GM21619 (cell line): ENCODE results near the gene KCTD19.

Experiments used
- ATAC-seq: cut with Tn5 transposase; IDR thresholded peaks from one replicate; pipeline ENCODE4 v1.9.1; 2021; ENCODE audit not compliant: unreplicated experiment

The KCTD19 gene

GRCh38 chr16:67326115-67326471 is 448 bp downstream of the KCTD19 start:
- ATAC-seq = no peak

- no peak for ATAC-seq
Measured at GRCh38 chr16:67317853-67318252, 8.7 kb downstream of the KCTD19 start.

- no peak for ATAC-seq
Measured at GRCh38 chr16:67312719-67313118, 13.8 kb downstream of the KCTD19 start.

GRCh38 chr16:67311607-67312488 is 14.7 kb downstream of the KCTD19 start:
- ATAC-seq = peak; percentile 82

GRCh38 chr16:67310561-67310960 is 16.0 kb downstream of the KCTD19 start:
- no peak for ATAC-seq

GRCh38 chr16:67305216-67306071 is 21.1 kb downstream of the KCTD19 start:
- no peak for ATAC-seq

GRCh38 chr16:67304020-67304419 is 22.5 kb downstream of the KCTD19 start:
- ATAC-seq = no peak

- ATAC-seq = no peak
Measured at GRCh38 chr16:67302970-67303369, 23.6 kb downstream of the KCTD19 start.

- ATAC-seq = no peak
Measured at GRCh38 chr16:67302076-67302475, 24.5 kb downstream of the KCTD19 start.

GRCh38 chr16:67301080-67301782 is 25.3 kb downstream of the KCTD19 start:
- ATAC-seq = no peak

GRCh38 chr16:67299269-67299668 is 27.3 kb downstream of the KCTD19 start:
- ATAC-seq = no peak

- ATAC-seq = no peak
Measured at GRCh38 chr16:67298277-67298676, 28.3 kb downstream of the KCTD19 start.

GRCh38 chr16:67296420-67296819 is 30.1 kb downstream of the KCTD19 start:
- no peak for ATAC-seq

GRCh38 chr16:67294938-67295361 is 31.6 kb downstream of the KCTD19 start:
- no peak for ATAC-seq

- ATAC-seq = no peak
Measured at GRCh38 chr16:67294171-67294757, 32.3 kb downstream of the KCTD19 start.

- ATAC-seq = no peak
Measured at GRCh38 chr16:67291461-67291860, 35.1 kb downstream of the KCTD19 start.

- ATAC-seq = no peak
Measured at GRCh38 chr16:67287960-67288359, 38.6 kb downstream of the KCTD19 start.

- ATAC-seq = no peak
Measured at GRCh38 chr16:67286441-67287235, 39.9 kb downstream of the KCTD19 start.

- no peak for ATAC-seq
Measured at GRCh38 chr16:67284699-67285646, 41.6 kb downstream of the KCTD19 start.
